B cell (primary cell): Measurements from ENCODE around the gene ZSCAN4. TPM values are rescaled to one million over a fixed set of nuclear protein-coding genes. Genes with fewer than 3 reads are reported as not detected.

Source experiments
- ATAC-seq: fragments of 200-7000 bp; cut with Tn5 transposase; one replicate; pipeline ENCODE4 v1.10.0; 2021; ENCODE audit warnings: low read depth, mild to moderate bottlenecking, moderate number of reproducible peaks, moderate library complexity
- CTCF ChIA-PET: fragments of 350-600 bp; sonication (Branson Sonifier 250); formaldehyde crosslinking; loops from one replicate; lab custom pipeline; 2021; ENCODE audit warnings: antibody characterized with exemption, inconsistent platforms; lab: Charles Lee
- POLR2A ChIA-PET: fragments of 350-600 bp; sonication (Branson Sonifier 250); formaldehyde crosslinking; loops from one replicate; lab custom pipeline; 2021; ENCODE audit warnings: antibody characterized with exemption; lab: Charles Lee
- DNase-seq: peaks from one replicate; pipeline ENCODE4 v3.0.0; 2013
- H2AFZ ChIP-seq: 2 replicates; pipeline ENCODE4 v1.6.1; 2012; ENCODE audit warnings: mild to moderate bottlenecking, low read depth, low read length; ENCODE audit not compliant: insufficient read depth, poor library complexity, severe bottlenecking
- H3K27ac ChIP-seq, 2 donors: 1 replicate in 1 of 2; 2 replicates in 1 of 2; pipeline ENCODE4 v1.5.1; 2012 to 2013; ENCODE audit warnings: low read length in 2 of 2, mild to moderate bottlenecking in 2 of 2, moderate library complexity in 1 of 2
- H3K27me3 ChIP-seq, 4 experiments: fragments of 200-600 bp in 1 of 4; sonication (generic) in 1 of 4; replicated peaks in 1 of 4; 1 replicate in 2 of 4; 2 replicates in 2 of 4; pipeline versions ENCODE4 v1.6.1 to v1.7.0; 2013 to 2016; ENCODE audit warnings: low read length in 3 of 4, mild to moderate bottlenecking in 2 of 4, mixed read lengths in 1 of 4, moderate library complexity in 1 of 4; ENCODE audit not compliant: insufficient read depth in 4 of 4, control insufficient read depth in 3 of 4; ENCODE audit errors: control extremely low read depth in 1 of 4
- H3K36me3 ChIP-seq, 2 experiments: replicated peaks in 1 of 2; 1 replicate in 1 of 2; 2 replicates in 1 of 2; pipeline versions ENCODE4 v1.6.1 to v1.7.1; 2013; ENCODE audit warnings: low read length in 1 of 2; ENCODE audit not compliant: insufficient read depth in 2 of 2, control insufficient read depth in 1 of 2; ENCODE audit errors: control extremely low read depth in 1 of 2, extremely low read depth in 1 of 2
- H3K4me1 ChIP-seq, 2 donors: fragments of 200-600 bp in 1 of 2; sonication (generic) in 1 of 2; 1 replicate in 1 of 2; 2 replicates in 1 of 2; pipeline versions ENCODE4 v1.5.1 to v1.6.1; 2013 to 2017; ENCODE audit warnings: low read length in 2 of 2; ENCODE audit not compliant: control insufficient read depth in 2 of 2, insufficient read depth in 2 of 2
- H3K4me2 ChIP-seq: replicated peaks from 2 replicates; pipeline ENCODE3; 2012; ENCODE audit warnings: mild to moderate bottlenecking, low read depth, low read length; ENCODE audit not compliant: poor library complexity, severe bottlenecking
- H3K4me3 ChIP-seq, 5 experiments: fragments of 200-600 bp in 1 of 5; sonication (generic) in 1 of 5; 1 replicate in 3 of 5; 2 replicates in 2 of 5; pipeline versions ENCODE4 v1.5.1 to v1.7.0; 2011 to 2016; ENCODE audit warnings: low read length in 4 of 5, mild to moderate bottlenecking in 4 of 5, low read depth in 2 of 5, control low read depth in 1 of 5, moderate library complexity in 1 of 5; ENCODE audit not compliant: insufficient read depth in 1 of 5; ENCODE audit errors: control extremely low read depth in 1 of 5, extremely low read depth in 1 of 5
- H3K79me2 ChIP-seq: fragments of 200-600 bp; sonication (generic); one replicate; pipeline ENCODE4 v1.6.0; 2016; ENCODE audit warnings: low read length; ENCODE audit not compliant: control insufficient read depth, insufficient read depth
- H3K9ac ChIP-seq: fragments of 200-600 bp; sonication (generic); 2 replicates; pipeline ENCODE4 v1.6.1; 2017; ENCODE audit warnings: mild to moderate bottlenecking, low read length, moderate library complexity
- H3K9me3 ChIP-seq, 3 donors: one replicate each; pipeline versions ENCODE4 v1.6.1 to v1.7.1; 2013; ENCODE audit warnings: low read length in 2 of 3; ENCODE audit not compliant: control insufficient read depth in 2 of 3, insufficient read depth in 1 of 3; ENCODE audit errors: control extremely low read depth in 1 of 3
- H4K20me1 ChIP-seq: 2 replicates; pipeline ENCODE4 v1.6.0; 2012; ENCODE audit warnings: mild to moderate bottlenecking, low read length; ENCODE audit not compliant: insufficient read depth, control insufficient read depth, poor library complexity, severe bottlenecking
- H3K27ac Mint-ChIP-seq: one replicate; pipeline ENCODE4 v1.8.0; 2021; ENCODE audit warnings: mixed read lengths
- H3K27me3 Mint-ChIP-seq: one replicate; pipeline ENCODE4 v1.8.0; 2021; ENCODE audit warnings: mixed read lengths
- H3K4me1 Mint-ChIP-seq: one replicate; pipeline ENCODE4 v1.8.0; 2021; ENCODE audit warnings: mixed read lengths
- H3K4me3 Mint-ChIP-seq: one replicate; pipeline ENCODE4 v1.8.0; 2021; ENCODE audit warnings: mixed read lengths
- H3K9me3 Mint-ChIP-seq: one replicate; pipeline ENCODE4 v1.8.0; 2022; ENCODE audit warnings: mixed read lengths; ENCODE audit not compliant: insufficient read depth
- EZH2 ChIP-seq: IDR thresholded peaks from 2 replicates; pipeline ENCODE4 v1.6.1; 2012; ENCODE audit warnings: borderline replicate concordance, low read depth, mild to moderate bottlenecking, moderate library complexity, low read length; ENCODE audit not compliant: insufficient read depth, poor library complexity, severe bottlenecking
- WGBS: methylation state at CpG from one replicate; pipeline ENCODE4 v1.1.5; 2013; ENCODE audit warnings: missing lambda C conversion rate; ENCODE audit not compliant: insufficient coverage; 5-methylcytosine and 5-hydroxymethylcytosine counted together
- intact Hi-C: fragments of 100-400 bp; cut with micrococcal nuclease; formaldehyde crosslinking; loops from one replicate; pipeline ENCODE4 v1.10.0; 2022
- polyA plus RNA-seq: library from polyadenylated mRNA; depleted of rRNA; stranded (reverse); fragments of >200 nt; gene quantifications from 2 replicates; pipeline ENCODE4 v1.2.3, GENCODE V29; 2012
- total RNA-seq, 2 donors: library from RNA; stranded (reverse); fragments of 120-200 nt in 1 of 2; gene quantifications; 1 replicate in 1 of 2; 2 replicates in 1 of 2; pipeline versions ENCODE4 v1.2.3 to v1.2.4, GENCODE V29; 2013 to 2022
- TF ChIP-seq, protein P1 (sequence below): fragments of 200-600 bp; IDR thresholded peaks from one replicate; pipeline ENCODE4 v1.8.0; 2022; ENCODE audit warnings: antibody characterized with exemption, mild to moderate bottlenecking

The ZSCAN4 gene
- total and polyA plus RNA-seq, 2 donors (not counting 1 experiment from before 2014, with no cell fraction given): not detected

DNA sequence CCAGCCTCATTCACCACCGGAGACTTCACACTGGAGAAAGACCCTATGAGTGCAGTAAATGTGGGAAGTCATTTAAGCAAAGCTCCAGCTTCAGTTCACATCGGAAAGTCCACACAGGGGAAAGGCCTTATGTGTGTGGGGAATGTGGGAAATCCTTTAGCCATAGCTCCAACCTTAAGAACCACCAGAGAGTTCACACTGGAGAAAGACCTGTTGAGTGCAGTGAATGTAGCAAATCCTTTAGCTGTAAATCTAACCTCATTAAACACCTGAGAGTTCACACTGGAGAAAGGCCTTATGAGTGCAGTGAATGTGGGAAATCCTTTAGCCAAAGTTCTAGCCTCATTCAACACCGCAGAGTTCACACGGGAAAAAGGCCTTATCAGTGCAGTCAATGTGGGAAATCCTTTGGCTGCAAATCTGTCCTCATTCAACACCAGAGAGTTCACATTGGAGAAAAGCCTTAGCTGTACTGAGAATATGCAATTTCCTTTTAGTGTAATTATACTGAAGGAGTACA, 27.0 kb upstream of the ZSCAN4 start:
- Histone ChIP-seq H3K4me2 (no peak overlapping the region), H3K9ac (no peak overlapping the region), H3K9me3 (peaks cover 19 to 54% (median 36%) of the 10 kb centered on the region in 3 donors), H3K27me3 (no peaks in the 10 kb centered on the region), H4K20me1 (no peaks in the 10 kb centered on the region), H3K79me2 (no peaks in the 10 kb centered on the region), H3K36me3 (peaks cover 31 to 56% of the 10 kb centered on the region in 2 experiments), H2AFZ (no peak overlapping the region), H3K4me1 (no peaks in the 10 kb centered on the region), H3K4me3 (peak overlapping the region in 1 of 5 experiments; percentile 4), H3K27ac (no peak overlapping the region)
- Mint-ChIP-seq H3K4me1 (no peaks in the 10 kb centered on the region), H3K9me3 (peaks cover 32% of the 10 kb centered on the region), H3K27ac (no peak overlapping the region), H3K4me3 (no peak overlapping the region), H3K27me3 (no peaks in the 10 kb centered on the region)
- intact Hi-C loops: no loop called here
- DNase-seq: no peak
- POLR2A ChIA-PET: no interaction called here
- ATAC-seq: no peak
- CTCF ChIA-PET: no interaction called here
- TF ChIP-seq, protein P1, sequence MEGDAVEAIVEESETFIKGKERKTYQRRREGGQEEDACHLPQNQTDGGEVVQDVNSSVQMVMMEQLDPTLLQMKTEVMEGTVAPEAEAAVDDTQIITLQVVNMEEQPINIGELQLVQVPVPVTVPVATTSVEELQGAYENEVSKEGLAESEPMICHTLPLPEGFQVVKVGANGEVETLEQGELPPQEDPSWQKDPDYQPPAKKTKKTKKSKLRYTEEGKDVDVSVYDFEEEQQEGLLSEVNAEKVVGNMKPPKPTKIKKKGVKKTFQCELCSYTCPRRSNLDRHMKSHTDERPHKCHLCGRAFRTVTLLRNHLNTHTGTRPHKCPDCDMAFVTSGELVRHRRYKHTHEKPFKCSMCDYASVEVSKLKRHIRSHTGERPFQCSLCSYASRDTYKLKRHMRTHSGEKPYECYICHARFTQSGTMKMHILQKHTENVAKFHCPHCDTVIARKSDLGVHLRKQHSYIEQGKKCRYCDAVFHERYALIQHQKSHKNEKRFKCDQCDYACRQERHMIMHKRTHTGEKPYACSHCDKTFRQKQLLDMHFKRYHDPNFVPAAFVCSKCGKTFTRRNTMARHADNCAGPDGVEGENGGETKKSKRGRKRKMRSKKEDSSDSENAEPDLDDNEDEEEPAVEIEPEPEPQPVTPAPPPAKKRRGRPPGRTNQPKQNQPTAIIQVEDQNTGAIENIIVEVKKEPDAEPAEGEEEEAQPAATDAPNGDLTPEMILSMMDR: no peak
- TF ChIP-seq EZH2: no peak
- WGBS: 97% methylated on average over 3 of the region's 4 CpGs

DNA sequence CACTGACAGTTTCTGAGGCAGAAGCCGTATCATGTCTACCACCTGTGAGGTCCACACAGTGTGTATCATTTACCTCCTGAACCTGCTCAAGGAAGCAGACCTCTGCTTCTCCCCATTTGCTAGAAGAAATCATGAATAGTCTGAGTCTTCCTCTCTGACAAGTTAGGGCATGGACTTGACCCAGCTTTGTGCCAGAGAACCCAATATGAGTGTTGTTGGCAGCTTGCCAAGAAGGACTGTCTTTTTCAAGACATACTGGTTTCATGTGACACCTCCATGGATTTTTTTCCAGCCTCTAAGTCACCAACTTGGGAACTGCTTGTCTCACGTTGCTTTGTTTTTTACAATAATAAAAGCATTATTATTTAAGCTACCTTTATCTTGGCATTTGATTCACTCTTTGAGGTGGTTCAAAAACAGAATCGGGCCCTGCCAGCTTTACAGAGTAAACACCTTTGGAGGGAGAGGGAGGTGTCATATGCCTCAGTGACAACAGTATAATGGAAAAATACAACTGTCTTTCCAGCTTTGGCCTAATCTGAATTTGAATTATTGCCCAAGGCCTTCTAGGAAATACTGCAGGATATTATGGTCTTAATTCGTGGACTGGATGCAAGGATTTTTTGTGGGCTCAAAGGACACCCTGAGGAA, 26.2 kb upstream of the ZSCAN4 start:
- intact Hi-C loops: no loop called here
- ATAC-seq: no peak
- Histone ChIP-seq H3K27me3 (no peaks in the 10 kb centered on the region), H4K20me1 (no peaks in the 10 kb centered on the region), H3K79me2 (no peaks in the 10 kb centered on the region), H2AFZ (no peak overlapping the region), H3K27ac (no peak overlapping the region), H3K4me2 (no peak overlapping the region), H3K9ac (no peak overlapping the region), H3K9me3 (peaks cover 17 to 47% (median 33%) of the 10 kb centered on the region in 3 donors), H3K4me1 (no peaks in the 10 kb centered on the region), H3K36me3 (peaks cover 31 to 52% of the 10 kb centered on the region in 2 experiments), H3K4me3 (no peak overlapping the region)
- Mint-ChIP-seq H3K27ac (no peak overlapping the region), H3K9me3 (peaks cover 25% of the 10 kb centered on the region), H3K27me3 (no peaks in the 10 kb centered on the region), H3K4me1 (no peaks in the 10 kb centered on the region), H3K4me3 (no peak overlapping the region)
- ChIA-PET POLR2A (no interaction called here), CTCF (no interaction called here)
- DNase-seq: no peak
- TF ChIP-seq, protein P1: no peak
- TF ChIP-seq EZH2: no peak
- WGBS: 85% methylated on average over 2 of the region's 4 CpGs
